H1 (cell line): ENCODE results near the gene USH1C. TPM values are rescaled to one million over a fixed set of nuclear protein-coding genes. Genes with fewer than 3 reads are reported as not detected.

Experiments
- CTCF ChIA-PET: fragments of 300-600 bp; sonication (Branson Sonifier 250); formaldehyde crosslinking; loops from one replicate; lab custom pipeline; 2021; ENCODE audit not compliant: partially characterized antibody; lab: Charles Lee
- POLR2A ChIA-PET: fragments of 300-600 bp; sonication (Branson Sonifier 250); formaldehyde crosslinking; loops from one replicate; lab custom pipeline; 2021; ENCODE audit warnings: inconsistent platforms; ENCODE audit not compliant: partially characterized antibody; lab: Charles Lee
- DNase-seq, 2 experiments: peaks; one replicate each; pipeline versions ENCODE4 v3.0.0 to v3.0.0-alpha.2; 2010 to 2022; ENCODE audit warnings: low spot score in 2 of 2, low read depth in 1 of 2, mixed read lengths in 1 of 2
- FAIRE-seq: peaks from 2 replicates; lab custom pipeline; 2011; peaks lifted over from hg19 to GRCh38; lab: Jason Lieb, UNC
- H2AFZ ChIP-seq: 2 replicates; pipeline ENCODE4 v1.8.1; 2012; ENCODE audit warnings: low read length, inconsistent platforms
- H2AK5ac ChIP-seq: 2 replicates; pipeline ENCODE4 v1.6.1; 2013; ENCODE audit warnings: low read depth, low read length
- H2BK120ac ChIP-seq: replicated peaks from 2 replicates; pipeline ENCODE3; 2013; ENCODE audit warnings: low read depth, low read length, inconsistent platforms
- H2BK12ac ChIP-seq: 2 replicates; pipeline ENCODE4 v1.6.1; 2013; ENCODE audit warnings: low read depth, low read length
- H2BK15ac ChIP-seq: 2 replicates; pipeline ENCODE4 v1.6.1; 2013; ENCODE audit warnings: low read length
- H2BK20ac ChIP-seq: 2 replicates; pipeline ENCODE4 v1.6.1; 2013; ENCODE audit warnings: low read length
- H2BK5ac ChIP-seq: 2 replicates; pipeline ENCODE4 v1.6.1; 2013; ENCODE audit warnings: low read depth, low read length
- H3K14ac ChIP-seq: 2 replicates; pipeline ENCODE4 v1.6.1; 2013; ENCODE audit warnings: inconsistent platforms; ENCODE audit not compliant: insufficient read length
- H3K18ac ChIP-seq: 2 replicates; pipeline ENCODE4 v1.6.1; 2013; ENCODE audit warnings: low read length; ENCODE audit errors: extremely low read depth
- H3K23ac ChIP-seq: 2 replicates; pipeline ENCODE4 v1.6.1; 2013; ENCODE audit warnings: inconsistent platforms; ENCODE audit not compliant: insufficient read length
- H3K23me2 ChIP-seq: 2 replicates; pipeline ENCODE4 v1.6.1; 2013; ENCODE audit warnings: low read depth, low read length
- H3K27ac ChIP-seq: 2 replicates; pipeline ENCODE4 v1.6.1; 2011; ENCODE audit warnings: low read depth, low read length, inconsistent platforms
- H3K27me3 ChIP-seq, 4 experiments: replicated peaks in 1 of 4; 1 replicate in 1 of 4; 2 replicates in 3 of 4; pipeline versions ENCODE4 v1.6.1 to v1.8.1; 2011 to 2013; ENCODE audit warnings: low read length in 3 of 4, mild to moderate bottlenecking in 3 of 4, inconsistent platforms in 2 of 4, mixed read lengths in 2 of 4, moderate library complexity in 1 of 4; ENCODE audit not compliant: control insufficient read depth in 3 of 4, insufficient read depth in 3 of 4; ENCODE audit errors: extremely low read depth in 1 of 4
- H3K36me3 ChIP-seq, 4 experiments: 2 replicates each; pipeline versions ENCODE4 v1.6.1 to v1.8.1; 2011 to 2013; ENCODE audit warnings: mild to moderate bottlenecking in 4 of 4, low read length in 3 of 4, moderate library complexity in 2 of 4, control low read depth in 1 of 4, inconsistent platforms in 1 of 4; ENCODE audit not compliant: insufficient read depth in 4 of 4, control insufficient read depth in 2 of 4
- H3K4ac ChIP-seq: replicated peaks from 2 replicates; pipeline ENCODE3; 2013; ENCODE audit warnings: low read length, low read depth, mixed read lengths, inconsistent platforms; ENCODE audit not compliant: insufficient read length
- H3K4me1 ChIP-seq, 4 experiments: replicated peaks in 1 of 4; 1 replicate in 1 of 4; 2 replicates in 3 of 4; pipeline versions ENCODE4 v1.6.1 to v1.8.1; 2011 to 2013; ENCODE audit warnings: low read length in 3 of 4, inconsistent platforms in 2 of 4, mixed read lengths in 1 of 4; ENCODE audit not compliant: insufficient read depth in 4 of 4, control insufficient read depth in 3 of 4
- H3K4me2 ChIP-seq, 2 experiments: 2 replicates each; pipeline versions ENCODE4 v1.6.1 to v1.8.1; 2011 to 2013; ENCODE audit warnings: low read depth in 2 of 2, low read length in 2 of 2, control low read depth in 1 of 2, inconsistent platforms in 1 of 2, mild to moderate bottlenecking in 1 of 2; ENCODE audit not compliant: insufficient read depth in 1 of 2
- H3K4me3 ChIP-seq, 4 experiments: fragments of 200-600, 300-600 bp in 1 of 4; sonication (generic), shearing (Covaris generic), sonication (Bioruptor Twin) in 1 of 4; 2 replicates each; pipeline versions ENCODE4 v1.5.1 to v1.8.1; 2011 to 2016; ENCODE audit warnings: low read length in 4 of 4, low read depth in 3 of 4, control low read depth in 2 of 4, inconsistent platforms in 2 of 4, mild to moderate bottlenecking in 2 of 4, mixed read lengths in 1 of 4, moderate library complexity in 1 of 4; ENCODE audit not compliant: insufficient read depth in 2 of 4; ENCODE audit errors: extremely low read depth in 1 of 4
- H3K56ac ChIP-seq: replicated peaks from 2 replicates; pipeline ENCODE3; 2013; ENCODE audit warnings: low read depth, mild to moderate bottlenecking, mixed read lengths, low read length, inconsistent platforms; ENCODE audit not compliant: insufficient read length
- H3K79me1 ChIP-seq: 2 replicates; pipeline ENCODE4 v1.6.1; 2013; ENCODE audit warnings: low read depth, low read length, control low read depth
- H3K79me2 ChIP-seq, 2 experiments: 2 replicates each; pipeline versions ENCODE4 v1.6.1 to v1.8.1; 2012 to 2013; ENCODE audit warnings: low read length in 2 of 2, mild to moderate bottlenecking in 2 of 2, inconsistent platforms in 1 of 2; ENCODE audit not compliant: insufficient read depth in 2 of 2, control insufficient read depth in 1 of 2
- H3K9ac ChIP-seq, 4 experiments: replicated peaks in 1 of 4; 1 replicate in 1 of 4; 2 replicates in 3 of 4; pipeline versions ENCODE4 v1.6.1 to v1.8.1; 2011 to 2013; ENCODE audit warnings: low read depth in 3 of 4, low read length in 3 of 4, control low read depth in 2 of 4, mild to moderate bottlenecking in 2 of 4, moderate library complexity in 2 of 4, inconsistent platforms in 1 of 4; ENCODE audit errors: extremely low read depth in 1 of 4
- H3K9me3 ChIP-seq, 2 experiments: 2 replicates each; pipeline versions ENCODE4 v1.6.1 to v1.8.1; 2012 to 2013; ENCODE audit warnings: mild to moderate bottlenecking in 2 of 2, moderate library complexity in 2 of 2, control low read depth in 1 of 2, inconsistent platforms in 1 of 2, low read depth in 1 of 2, low read length in 1 of 2, mixed read lengths in 1 of 2; ENCODE audit not compliant: insufficient read depth in 2 of 2
- H4K20me1 ChIP-seq, 2 experiments: replicated peaks in 1 of 2; 2 replicates each; pipeline versions ENCODE3 to v1.8.1; 2011 to 2013; ENCODE audit warnings: inconsistent platforms in 2 of 2, low read length in 2 of 2, mild to moderate bottlenecking in 1 of 2; ENCODE audit not compliant: insufficient read depth in 2 of 2, control insufficient read depth in 1 of 2
- H4K5ac ChIP-seq: 2 replicates; pipeline ENCODE4 v1.6.1; 2013; ENCODE audit warnings: low read length, low read depth, mixed read lengths, inconsistent platforms; ENCODE audit not compliant: insufficient read length
- H4K8ac ChIP-seq: 2 replicates; pipeline ENCODE4 v1.8.0; 2013; ENCODE audit warnings: mild to moderate bottlenecking, moderate library complexity, low read length, inconsistent platforms; ENCODE audit not compliant: insufficient read depth; ENCODE audit errors: extremely low read depth
- H4K91ac ChIP-seq: replicated peaks from 2 replicates; pipeline ENCODE3; 2013; ENCODE audit warnings: low read length, mixed read lengths, inconsistent platforms; ENCODE audit not compliant: insufficient read length
- ASH2L ChIP-seq: fragments of 200-600, 300-600 bp; sonication (generic); IDR thresholded peaks from one replicate; pipeline ENCODE4 v1.7.1; 2017; ENCODE audit warnings: low read length
- CBX5 ChIP-seq: fragments of 300-800, 300-1000 bp; sonication (generic); IDR thresholded peaks from 2 replicates; pipeline ENCODE4 v1.7.1; 2016; ENCODE audit warnings: antibody characterized with exemption, low read length, low read depth
- CHD2 ChIP-seq: IDR thresholded peaks from 2 replicates; pipeline ENCODE4 v1.6.1; 2012; ENCODE audit warnings: low read length, improper control_type of control experiment
- GABPA ChIP-seq: IDR thresholded peaks from 2 replicates; pipeline ENCODE4 v1.6.1; 2011; ENCODE audit warnings: mild to moderate bottlenecking, low read length, moderate library complexity, borderline replicate concordance; ENCODE audit not compliant: insufficient read depth
- NANOG ChIP-seq: IDR thresholded peaks from 2 replicates; pipeline ENCODE4 v1.6.1; 2011; ENCODE audit warnings: low read length, low read depth, mild to moderate bottlenecking, inconsistent platforms; ENCODE audit not compliant: insufficient read depth, poor library complexity, severe bottlenecking
- NRF1 ChIP-seq: IDR thresholded peaks from 2 replicates; pipeline ENCODE4 v1.6.1; 2011; ENCODE audit warnings: mild to moderate bottlenecking, low read depth, low read length, improper control_type of control experiment
- SRF ChIP-seq: IDR thresholded peaks from 2 replicates; pipeline ENCODE4 v1.6.1; 2011; ENCODE audit warnings: mild to moderate bottlenecking, low read depth, low read length, moderate library complexity
- SUZ12 ChIP-seq: fragments of 200-600 bp; sonication (generic); IDR thresholded peaks from 2 replicates; pipeline ENCODE4 v1.6.1; 2012; ENCODE audit warnings: mild to moderate bottlenecking, inconsistent platforms, low read length, moderate library complexity, mixed read lengths
- TCF12 ChIP-seq: IDR thresholded peaks from 2 replicates; pipeline ENCODE4 v1.6.1; 2011; ENCODE audit warnings: low read depth, mild to moderate bottlenecking, low read length
- WGBS, 2 experiments: shearing (Covaris generic) in 1 of 2; methylation state at CpG; one replicate each; pipeline versions ENCODE4 v1.1.6 to v1.1.7; 2013 to 2015; ENCODE audit warnings: low lambda C conversion rate in 2 of 2, mixed read lengths in 2 of 2, inconsistent platforms in 1 of 2, low coverage in 1 of 2, missing lambda C conversion rate in 1 of 2; ENCODE audit not compliant: insufficient replicate concordance in 2 of 2, insufficient coverage in 1 of 2, insufficient read length in 1 of 2; ENCODE audit errors: extremely low coverage in 1 of 2, missing lambda C conversion rate in 1 of 2; 5-methylcytosine and 5-hydroxymethylcytosine counted together
- polyA plus RNA-seq, 7 experiments: library from polyadenylated mRNA; depleted of rRNA in 3 of 7; stranded (reverse) in 5 of 7; unstranded in 2 of 7; fragments of >200 nt in 5 of 7; fragments of 200-250 nt in 2 of 7; gene quantifications; 1 replicate in 5 of 7; 2 replicates in 1 of 7; 4 replicates in 1 of 7; pipeline versions ENCODE4 v1.2.1 to v1.2.3, GENCODE V29; 2011 to 2013; ENCODE audit warnings: missing spikeins in 2 of 7, mixed read lengths in 2 of 7
- total RNA-seq: library from RNA; stranded (reverse); fragmentation: NEBNext Ultra II Directional; extraction: Animal tissue kit (Norgen Biotek cat#: 25700); gene quantifications from 2 replicates; pipeline ENCODE4 v1.2.1, GENCODE V29; 2021
- TF ChIP-seq, protein P1 (sequence below): IDR thresholded peaks from 2 replicates; pipeline ENCODE4 v1.6.1; 2012; ENCODE audit warnings: inconsistent platforms
- TF ChIP-seq, protein P2 (sequence below): IDR thresholded peaks from 2 replicates; pipeline ENCODE4 v1.6.1; 2011; ENCODE audit warnings: low read length, improper control_type of control experiment

The USH1C gene
- total and polyA plus RNA-seq, 2 of the 8 experiments (the other 6 are each of a cell fraction or from before 2014, with no cell fraction given), result 1.3 to 1.6 TPM

DNA sequence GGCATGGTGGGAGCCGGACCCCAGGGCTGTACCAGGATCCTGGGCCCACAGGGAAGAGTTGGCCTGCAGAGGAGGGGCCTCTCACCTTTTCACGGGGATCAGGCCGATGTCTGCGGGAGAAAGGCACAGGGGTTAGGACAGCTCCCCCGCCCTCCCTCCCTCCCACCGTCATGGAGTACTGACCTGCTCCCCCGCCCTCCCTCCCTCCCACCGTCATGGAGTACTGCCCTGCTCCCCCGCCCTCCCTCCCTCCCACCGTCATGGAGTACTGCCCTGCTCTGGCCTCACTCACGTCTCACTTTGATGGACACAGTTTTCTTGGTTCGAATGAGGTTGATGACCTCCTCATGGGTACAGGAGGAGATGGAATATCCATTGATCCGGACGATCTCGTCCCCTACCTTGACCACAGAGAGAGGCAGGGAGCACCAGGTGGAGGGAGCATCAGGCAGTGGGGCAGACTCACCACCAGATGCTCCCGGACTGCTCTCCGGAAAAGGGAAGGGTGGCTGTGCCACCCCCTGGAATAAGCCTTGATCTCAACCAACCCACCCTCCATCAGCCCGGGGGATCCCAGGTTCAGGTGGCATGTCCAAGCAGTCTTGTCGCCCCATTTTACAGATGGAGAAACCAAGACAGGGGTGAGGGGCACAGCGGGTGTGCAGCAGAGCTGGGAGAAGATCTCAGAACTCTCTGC, 17.1 kb downstream of the USH1C start:
- 90% methylated on average over 14 of the region's 20 CpGs; no CpG with 5 or more reads in 1 of the 2 experiments for WGBS, 2 experiments
- CTCF ChIA-PET, result interaction anchor here (0.8 to 44.8 kb wide), 29 partner anchors 11 to 306 kb away, joined by 3 to 1414 read pairs (median 8); partner anchors contain the start of genes ABCC8, KCNJ11 and OTOG
- TF ChIP-seq CBX5 (no peak), ASH2L (no peak), TCF12 (no peak), GABPA (no peak), NANOG (no peak), CHD2 (no peak), SRF (no peak), SUZ12 (no peak), NRF1 (no peak)
- TF ChIP-seq, protein P1, sequence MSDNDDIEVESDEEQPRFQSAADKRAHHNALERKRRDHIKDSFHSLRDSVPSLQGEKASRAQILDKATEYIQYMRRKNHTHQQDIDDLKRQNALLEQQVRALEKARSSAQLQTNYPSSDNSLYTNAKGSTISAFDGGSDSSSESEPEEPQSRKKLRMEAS, result no peak
- TF ChIP-seq, protein P2, sequence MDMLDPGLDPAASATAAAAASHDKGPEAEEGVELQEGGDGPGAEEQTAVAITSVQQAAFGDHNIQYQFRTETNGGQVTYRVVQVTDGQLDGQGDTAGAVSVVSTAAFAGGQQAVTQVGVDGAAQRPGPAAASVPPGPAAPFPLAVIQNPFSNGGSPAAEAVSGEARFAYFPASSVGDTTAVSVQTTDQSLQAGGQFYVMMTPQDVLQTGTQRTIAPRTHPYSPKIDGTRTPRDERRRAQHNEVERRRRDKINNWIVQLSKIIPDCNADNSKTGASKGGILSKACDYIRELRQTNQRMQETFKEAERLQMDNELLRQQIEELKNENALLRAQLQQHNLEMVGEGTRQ, result no peak

More for the DNA sequence above, 17.1 kb downstream of the USH1C start:
- Histone ChIP-seq H2BK12ac (0 out of 2 replicates have a peak overlapping the region, but pooled peaks have one; percentile 17), H3K18ac (no peak overlapping the region), H2BK120ac (no peak overlapping the region), H3K4ac (no peak overlapping the region), H3K4me2 (no peak overlapping the region), H3K79me2 (no peaks in the 10 kb centered on the region), H4K20me1 (peaks cover 0 to 2% of the 10 kb centered on the region in 2 experiments), H3K9ac (no peak overlapping the region), H3K14ac (no peak overlapping the region), H3K27me3 (no peaks in the 10 kb centered on the region), H3K4me1 (peaks cover 0 to 3% (median 0%) of the 10 kb centered on the region in 4 experiments; a peak in 3 of 7 replicates), H3K9me3 (no peaks in the 10 kb centered on the region), H3K79me1 (no peaks in the 10 kb centered on the region), H3K27ac (no peak overlapping the region), H2BK20ac (no peak overlapping the region), H4K91ac (no peak overlapping the region), H2BK15ac (peak overlapping the region; percentile 72; the same call in 1 of the 2 replicates), H2AFZ (no peak overlapping the region; the same call in 1 of the 2 replicates), H4K8ac (no peak overlapping the region), H3K23me2 (no peaks in the 10 kb centered on the region), H2AK5ac (no peak overlapping the region), H3K4me3 (no peak overlapping the region), H2BK5ac (no peak overlapping the region), H4K5ac (no peak overlapping the region), H3K23ac (no peak overlapping the region), H3K36me3 (no peaks in the 10 kb centered on the region), H3K56ac (no peak overlapping the region)
- POLR2A ChIA-PET, result interaction anchor here (0.7 to 1.2 kb wide), 4 partner anchors 8 to 143 kb away, joined by 3 to 5 read pairs (median 3); no protein-coding TSS in a partner anchor
- no peak for DNase-seq
- no peak for FAIRE-seq
